ENCODE measurements around the gene SLBP. TPM values are rescaled to one million over a fixed set of nuclear protein-coding genes. Genes with fewer than 3 reads are reported as not detected.
A peak's percentile ranks its signal among the peaks of the same experiment; 100 is the strongest.

The SLBP gene
- total and polyA plus RNA-seq, 12 donors, result 19.0 to 81.0 (median 38.1) TPM

- DNase-seq, result no peak
- H3K27ac ChIP-seq, result no peak overlapping the region
- peaks cover 0 to 60% of the 10 kb centered on the region in 2 donors for H3K36me3 ChIP-seq (replicated peaks in 1 of 2)
- H3K4me1 ChIP-seq (replicated peaks in 1 of 2), result no peaks in the 10 kb centered on the region
- no peaks in the 10 kb centered on the region for H3K27me3 ChIP-seq
- WGBS, 4 donors, result 82 to 92% (median 88%) methylated on average over 9 of the region's 9 CpGs
- intact Hi-C loops (cut with DNase I), result loop anchor here (5.0 kb wide), 1 partner anchor 35 kb away; no protein-coding TSS in a partner anchor
- no peak overlapping the region for H3K4me3 ChIP-seq
- H3K9me3 ChIP-seq (replicated peaks in 1 of 3), result no peaks in the 10 kb centered on the region
- TF ChIP-seq, protein P1, sequence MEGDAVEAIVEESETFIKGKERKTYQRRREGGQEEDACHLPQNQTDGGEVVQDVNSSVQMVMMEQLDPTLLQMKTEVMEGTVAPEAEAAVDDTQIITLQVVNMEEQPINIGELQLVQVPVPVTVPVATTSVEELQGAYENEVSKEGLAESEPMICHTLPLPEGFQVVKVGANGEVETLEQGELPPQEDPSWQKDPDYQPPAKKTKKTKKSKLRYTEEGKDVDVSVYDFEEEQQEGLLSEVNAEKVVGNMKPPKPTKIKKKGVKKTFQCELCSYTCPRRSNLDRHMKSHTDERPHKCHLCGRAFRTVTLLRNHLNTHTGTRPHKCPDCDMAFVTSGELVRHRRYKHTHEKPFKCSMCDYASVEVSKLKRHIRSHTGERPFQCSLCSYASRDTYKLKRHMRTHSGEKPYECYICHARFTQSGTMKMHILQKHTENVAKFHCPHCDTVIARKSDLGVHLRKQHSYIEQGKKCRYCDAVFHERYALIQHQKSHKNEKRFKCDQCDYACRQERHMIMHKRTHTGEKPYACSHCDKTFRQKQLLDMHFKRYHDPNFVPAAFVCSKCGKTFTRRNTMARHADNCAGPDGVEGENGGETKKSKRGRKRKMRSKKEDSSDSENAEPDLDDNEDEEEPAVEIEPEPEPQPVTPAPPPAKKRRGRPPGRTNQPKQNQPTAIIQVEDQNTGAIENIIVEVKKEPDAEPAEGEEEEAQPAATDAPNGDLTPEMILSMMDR (IDR thresholded peaks at IDR 0.05), result no peak
- TF ChIP-seq POLR2A (IDR thresholded peaks at IDR 0.05), result no peak
Observed at GRCh38 chr4:1691737-1692373, 20.3 kb downstream of the SLBP start.

- no peak for DNase-seq
- peaks cover 0 to 49% of the 10 kb centered on the region in 2 donors for H3K36me3 ChIP-seq (replicated peaks in 1 of 2)
- 92 to 96% (median 94%) methylated on average over 3 of the region's 3 CpGs for WGBS, 4 donors
Observed at GRCh38 chr4:1690698-1691097, 21.4 kb downstream of the SLBP start.

DNA sequence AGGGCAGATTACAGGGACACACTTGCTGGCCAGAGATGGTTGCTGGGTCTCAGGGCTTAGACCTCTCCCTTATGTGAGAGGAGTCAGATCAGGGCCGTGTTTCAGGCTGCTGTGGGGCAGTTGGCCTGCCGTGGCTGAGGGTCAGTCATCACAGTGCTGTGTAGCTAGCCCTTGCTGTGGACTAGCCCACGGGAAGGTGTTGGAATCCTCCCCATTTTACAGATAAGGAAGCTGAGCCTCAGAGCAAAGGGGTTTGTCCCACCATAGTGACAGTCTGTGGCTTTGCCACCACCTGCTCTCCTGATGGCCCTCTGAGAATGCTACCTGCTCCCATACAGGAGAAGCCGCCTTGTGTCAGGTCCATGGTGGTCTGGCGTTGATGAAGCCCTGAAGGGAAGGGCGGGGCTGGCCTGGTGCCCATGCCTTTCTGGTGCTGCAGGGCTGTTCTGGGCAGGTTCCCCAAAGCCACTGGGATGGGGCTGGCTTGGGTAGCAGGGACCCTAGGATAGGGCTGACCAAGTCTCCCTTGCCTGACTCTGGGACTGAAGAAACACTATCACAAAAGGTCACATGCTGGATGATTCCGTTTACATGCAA lies 25.6 kb downstream of the SLBP start:
- Histone ChIP-seq H3K4me3 (no peak overlapping the region), H3K27ac (no peak overlapping the region), H3K4me1 (replicated peaks in 1 of 2) (peaks cover 3 to 6% of the 10 kb centered on the region in 2 donors), H3K27me3 (no peaks in the 10 kb centered on the region), H3K36me3 (replicated peaks in 1 of 2) (peaks cover 0 to 13% of the 10 kb centered on the region in 2 donors), H3K9me3 (replicated peaks in 1 of 3) (no peaks in the 10 kb centered on the region)
- WGBS, 4 donors, result 54 to 62% (median 58%) methylated on average over 4 to 7 of the region's 7 CpGs
- intact Hi-C loops (cut with DNase I), result no loop called here
- DNase-seq, result peak in 1 of 7 donors; percentile 38
- TF ChIP-seq, protein P1 (IDR thresholded peaks at IDR 0.05), result no peak
- no peak for TF ChIP-seq POLR2A (IDR thresholded peaks at IDR 0.05)

More at GRCh38 chr4:1690698-1691097, 21.4 kb downstream of the SLBP start:
- Histone ChIP-seq H3K4me1 (replicated peaks in 1 of 2) (no peaks in the 10 kb centered on the region), H3K9me3 (replicated peaks in 1 of 3) (no peaks in the 10 kb centered on the region), H3K4me3 (no peak overlapping the region), H3K27me3 (no peaks in the 10 kb centered on the region), H3K27ac (no peak overlapping the region)
- intact Hi-C loops (cut with DNase I), result loop anchor here (5.0 kb wide), 1 partner anchor 37 kb away; no protein-coding TSS in a partner anchor
- no peak for TF ChIP-seq POLR2A (IDR thresholded peaks at IDR 0.05)
- TF ChIP-seq, protein P1 (IDR thresholded peaks at IDR 0.05), result no peak

- 85 to 100% (median 87%) methylated on average over 1 to 23 of the region's 23 CpGs for WGBS, 4 donors
- Histone ChIP-seq H3K27ac (no peak overlapping the region), H3K4me1 (replicated peaks in 1 of 2) (peaks cover 3 to 6% of the 10 kb centered on the region in 2 donors), H3K36me3 (replicated peaks in 1 of 2) (peaks cover 0 to 4% of the 10 kb centered on the region in 2 donors), H3K9me3 (replicated peaks in 1 of 3) (no peaks in the 10 kb centered on the region), H3K4me3 (no peak overlapping the region), H3K27me3 (no peaks in the 10 kb centered on the region)
- intact Hi-C loops (cut with DNase I), result no loop called here
- TF ChIP-seq POLR2A (IDR thresholded peaks at IDR 0.05), result no peak
- DNase-seq, result no peak
Observed at GRCh38 chr4:1685235-1686150, 26.6 kb downstream of the SLBP start.

Measured in adrenal gland (tissue), 12 donors.